Hepatic stellate cell (primary cell): Measurements from ENCODE around the gene OFD1.
"Not testable (repeated sequence)": the region's sequence is repeated elsewhere in the genome, so short reads cannot be mapped to it uniquely, and the experiment has no call there.

Source experiments
- DNase-seq: peaks from one replicate; pipeline ENCODE4 v3.0.0; 2011; ENCODE audit warnings: low spot score

OFD1 gene

DNA sequence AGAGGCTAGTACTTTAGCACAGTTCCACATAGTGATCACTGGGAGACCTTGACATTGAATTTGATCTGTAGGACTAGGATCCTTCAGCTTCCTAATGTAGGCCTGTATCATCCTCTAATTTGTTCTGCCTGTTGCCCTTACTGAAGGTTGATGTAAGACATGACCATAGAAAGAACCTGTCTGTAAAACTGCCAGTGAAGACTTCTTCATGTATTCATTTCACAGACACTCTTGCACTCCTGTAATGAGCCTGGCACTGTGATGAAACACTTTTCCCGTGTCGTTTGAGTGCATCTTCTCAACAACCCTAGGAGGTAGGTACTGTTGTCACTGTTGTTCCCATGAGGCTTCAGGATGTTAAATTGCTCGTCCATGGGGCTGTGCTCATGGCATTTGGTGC lies 31.0 kb upstream of the OFD1 start:
- DNase-seq = no peak

DNA sequence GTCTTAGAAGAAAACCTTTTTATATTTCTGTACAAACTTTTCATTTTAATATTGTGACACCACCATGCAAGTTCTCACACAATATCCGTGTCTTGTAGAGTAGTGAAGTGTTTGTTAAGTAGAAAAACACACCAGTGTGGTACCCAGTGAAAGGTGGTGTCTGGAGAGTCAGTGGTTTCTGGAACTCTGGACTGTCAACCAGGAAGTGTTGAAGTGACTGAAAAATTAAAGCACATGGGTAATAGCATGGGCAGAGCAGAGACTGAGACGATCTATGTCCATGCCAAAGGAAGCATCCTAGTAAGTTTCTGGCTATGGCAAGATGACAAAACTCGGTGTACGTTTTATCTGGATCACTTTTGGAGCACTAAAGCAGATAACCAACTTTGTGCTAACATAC lies 23.4 kb upstream of the OFD1 start:
- DNase-seq = no peak

DNA sequence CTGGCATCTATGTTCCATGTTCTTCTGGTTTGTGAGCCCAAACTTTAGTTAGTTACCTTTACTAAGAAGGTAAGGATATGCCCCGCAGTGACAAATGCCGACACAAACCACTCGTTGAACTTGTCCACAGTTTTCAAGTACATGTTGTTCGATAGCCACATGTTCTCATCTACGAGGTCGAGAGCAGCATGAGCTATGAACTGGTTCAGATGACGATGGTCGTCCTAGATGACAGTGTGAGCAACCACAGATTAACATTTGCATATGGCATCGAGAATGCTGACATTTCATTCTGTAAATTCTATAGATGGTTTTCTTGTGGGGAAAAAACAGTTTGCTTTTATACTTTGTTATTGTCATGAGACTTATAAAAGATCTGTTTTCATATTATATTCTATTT lies 18.1 kb upstream of the OFD1 start:
- no peak for DNase-seq

DNA sequence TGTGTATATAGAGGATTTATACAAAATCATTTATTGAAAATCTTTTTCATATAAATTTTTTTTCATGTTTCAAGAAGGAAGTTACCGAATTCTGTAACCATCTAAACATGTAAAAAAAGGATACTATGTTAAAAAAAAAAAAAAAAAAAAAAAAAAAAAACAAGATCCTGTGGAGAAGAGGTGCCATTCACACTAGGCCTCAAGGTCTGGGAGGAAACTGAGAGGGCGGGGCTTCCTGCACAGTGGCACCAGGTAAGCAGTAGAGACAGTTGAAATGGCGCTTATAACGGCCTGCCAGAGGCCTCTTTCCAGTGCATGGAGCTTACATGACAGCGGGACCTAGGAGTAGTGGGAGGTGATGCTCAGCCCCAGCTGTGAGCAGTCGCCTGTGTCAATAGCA lies 17.6 kb upstream of the OFD1 start:
- DNase-seq = no peak

DNA sequence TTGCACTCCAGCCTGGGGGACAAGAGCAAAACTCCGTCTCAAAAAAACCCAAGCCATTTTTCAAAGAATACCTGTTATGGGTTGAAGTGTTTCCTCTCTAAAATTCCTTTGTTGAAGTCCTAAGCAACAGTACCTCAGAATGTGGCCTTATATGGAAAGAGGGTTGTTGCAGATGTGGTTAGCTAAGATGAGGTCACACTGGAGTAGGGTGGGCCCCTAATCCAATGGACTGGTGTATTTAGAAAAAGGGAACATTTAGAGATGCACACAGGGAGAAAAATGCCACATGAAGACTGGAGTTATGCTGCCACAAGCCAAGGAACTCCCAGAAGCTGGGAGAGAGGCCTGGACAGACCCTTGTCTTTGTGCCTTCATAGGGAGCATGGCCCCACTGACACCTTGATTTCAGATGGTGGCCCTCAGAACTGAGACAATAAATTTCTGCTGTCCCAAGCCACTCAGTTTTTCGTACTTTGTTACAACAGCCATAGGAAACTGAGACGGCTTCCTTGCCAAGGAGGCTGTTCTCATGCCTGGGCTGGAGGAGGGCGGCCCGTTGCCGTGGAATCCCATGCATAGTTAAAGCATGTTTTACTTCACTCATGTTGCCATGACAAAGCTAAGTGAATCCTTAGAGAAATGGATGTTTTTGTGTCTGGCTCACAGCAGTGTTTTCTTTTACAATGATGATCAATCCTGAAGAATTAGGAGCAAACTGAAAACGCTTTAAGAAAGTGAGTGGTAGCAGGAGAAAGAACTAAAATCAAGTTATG lies 16.7 kb upstream of the OFD1 start:
- DNase-seq = peak; percentile 47

DNA sequence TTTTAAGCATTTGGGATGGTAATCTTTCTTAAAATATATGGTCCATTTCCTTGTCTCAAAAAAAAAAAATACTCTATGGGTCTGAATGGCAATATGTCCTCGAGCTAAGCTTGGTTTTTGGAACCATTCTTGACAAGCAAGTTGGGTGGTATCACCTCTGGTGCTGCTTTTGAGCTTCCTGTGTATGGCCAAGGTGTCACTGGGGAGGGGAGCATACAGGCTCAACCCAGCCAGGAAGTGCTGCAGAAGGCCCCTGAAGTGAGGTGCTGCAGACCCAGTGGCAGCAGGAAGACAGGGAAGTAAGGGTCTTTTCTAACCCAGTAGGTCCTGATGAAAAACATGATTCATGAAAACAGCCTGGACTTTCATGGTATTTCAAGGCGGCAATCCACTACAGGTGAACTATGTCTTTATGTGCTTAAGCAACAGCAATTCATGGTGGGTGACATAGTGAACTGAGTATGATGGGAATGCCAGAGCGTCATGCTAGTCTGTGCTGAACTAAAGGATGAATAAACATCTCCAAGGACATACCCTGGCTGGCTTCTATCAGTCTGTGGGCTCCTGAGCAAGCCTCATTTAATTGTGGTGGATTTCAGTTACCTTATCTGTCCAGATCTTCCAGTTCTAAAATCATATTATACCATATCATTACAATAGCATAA lies 15.2 kb upstream of the OFD1 start:
- no peak for DNase-seq

DNA sequence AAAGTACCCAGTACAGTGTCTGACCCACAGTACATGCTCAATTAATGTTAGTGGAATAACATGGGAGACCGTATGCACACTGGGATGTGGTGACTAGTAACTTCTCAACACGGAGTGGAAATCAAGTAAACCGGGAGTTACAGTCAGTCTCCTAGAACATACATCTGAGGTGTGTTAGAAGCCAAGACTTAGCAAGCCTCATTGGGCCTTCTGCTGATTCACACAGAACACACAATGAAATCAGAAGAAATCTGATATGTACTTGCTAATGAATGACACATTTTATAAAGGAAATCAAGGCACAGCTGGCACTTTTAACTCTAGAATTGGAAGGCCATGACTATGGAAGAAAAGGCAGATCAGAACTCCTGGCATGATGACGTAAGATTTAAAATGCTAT lies 13.2 kb upstream of the OFD1 start:
- no peak for DNase-seq

DNA sequence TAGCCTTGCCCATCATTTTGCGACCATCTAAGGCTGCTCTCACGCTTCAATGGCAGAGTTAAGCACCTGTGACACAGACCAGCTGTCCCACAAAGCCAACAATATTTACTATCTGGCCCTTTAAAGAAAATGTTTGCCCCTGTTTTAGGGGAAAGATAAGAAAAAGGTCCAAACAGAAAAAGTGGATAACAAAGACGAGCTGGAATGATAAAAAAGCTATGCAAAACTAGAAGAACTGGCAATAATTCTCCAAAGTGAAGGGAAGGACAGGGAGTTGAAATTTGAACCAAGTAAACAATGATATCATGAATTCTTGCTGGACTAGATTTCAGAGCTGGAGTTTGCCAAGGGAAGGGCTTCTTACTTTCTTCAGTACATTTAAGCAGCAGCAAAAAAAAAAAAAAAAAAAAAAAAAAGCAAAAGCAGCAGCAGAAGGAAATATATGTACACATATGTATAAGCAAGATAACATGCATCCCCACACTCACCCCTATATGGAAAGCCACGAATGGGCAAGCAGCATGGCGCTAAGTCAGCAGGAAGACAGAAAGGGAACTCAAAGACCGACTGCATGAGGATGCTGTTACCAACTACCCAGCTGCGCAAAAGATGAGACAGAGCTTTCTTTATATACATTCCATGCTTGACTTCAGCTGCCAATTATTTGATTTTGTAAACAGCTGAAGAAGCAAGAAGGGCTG lies 12.6 kb upstream of the OFD1 start:
- no peak for DNase-seq

DNA sequence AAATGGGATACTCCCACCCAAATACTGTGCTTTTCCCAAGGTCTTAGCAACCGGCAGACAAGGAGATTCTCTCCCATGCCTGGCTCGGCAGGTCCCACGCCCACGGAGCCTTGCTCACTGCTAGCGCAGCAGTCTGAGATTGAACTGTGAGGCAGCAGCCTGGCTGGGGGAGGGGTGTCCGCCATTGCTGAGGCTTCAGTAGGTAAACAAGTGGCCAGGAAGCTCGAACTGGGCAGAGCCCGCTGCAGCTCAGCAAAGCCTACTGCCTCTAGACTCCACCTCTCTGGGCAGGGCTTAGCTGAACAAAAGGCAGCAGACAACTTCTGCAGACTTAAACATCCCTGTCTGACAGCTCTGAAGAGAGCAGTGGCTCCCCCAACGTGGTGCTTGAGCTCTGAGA lies 9.7 kb upstream of the OFD1 start:
- not testable (repeated sequence) for DNase-seq

DNA sequence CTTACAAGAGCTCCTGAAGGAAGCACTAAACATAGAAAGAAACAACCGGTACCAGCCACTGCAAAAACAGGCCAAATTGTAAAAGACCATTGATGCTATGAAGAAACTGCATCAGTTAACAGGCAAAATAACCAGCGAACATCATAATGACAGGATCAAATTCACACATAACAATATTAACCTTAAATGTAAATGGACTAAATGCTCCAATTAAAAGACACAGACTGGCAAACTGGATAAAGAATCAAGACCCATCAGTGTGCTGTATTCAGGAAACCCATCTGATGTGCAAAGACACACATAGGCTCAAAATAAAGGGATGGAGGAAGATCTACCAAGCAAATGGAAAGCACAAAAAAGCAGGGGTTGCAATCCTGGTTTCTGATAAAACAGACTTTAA lies 8.0 kb upstream of the OFD1 start:
- DNase-seq = not testable (repeated sequence)

DNA sequence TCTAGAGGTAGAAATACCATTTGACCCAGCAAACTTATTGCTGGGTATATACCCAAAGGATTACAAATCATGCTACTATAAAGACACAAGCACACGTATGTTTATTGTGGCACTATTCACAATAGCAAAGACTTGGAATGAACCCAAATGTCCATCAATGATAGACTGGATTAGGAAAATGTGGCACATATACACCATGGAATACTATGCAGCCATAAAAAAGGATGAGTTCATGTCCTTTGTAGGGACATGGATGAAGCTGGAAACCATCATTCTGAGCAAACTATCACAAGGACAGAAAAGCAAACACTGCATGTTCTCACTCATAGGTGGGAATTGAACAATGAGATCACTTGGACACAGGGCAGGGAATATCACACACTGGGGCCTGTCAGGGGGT lies 4.0 kb upstream of the OFD1 start:
- not testable (repeated sequence) for DNase-seq

DNA sequence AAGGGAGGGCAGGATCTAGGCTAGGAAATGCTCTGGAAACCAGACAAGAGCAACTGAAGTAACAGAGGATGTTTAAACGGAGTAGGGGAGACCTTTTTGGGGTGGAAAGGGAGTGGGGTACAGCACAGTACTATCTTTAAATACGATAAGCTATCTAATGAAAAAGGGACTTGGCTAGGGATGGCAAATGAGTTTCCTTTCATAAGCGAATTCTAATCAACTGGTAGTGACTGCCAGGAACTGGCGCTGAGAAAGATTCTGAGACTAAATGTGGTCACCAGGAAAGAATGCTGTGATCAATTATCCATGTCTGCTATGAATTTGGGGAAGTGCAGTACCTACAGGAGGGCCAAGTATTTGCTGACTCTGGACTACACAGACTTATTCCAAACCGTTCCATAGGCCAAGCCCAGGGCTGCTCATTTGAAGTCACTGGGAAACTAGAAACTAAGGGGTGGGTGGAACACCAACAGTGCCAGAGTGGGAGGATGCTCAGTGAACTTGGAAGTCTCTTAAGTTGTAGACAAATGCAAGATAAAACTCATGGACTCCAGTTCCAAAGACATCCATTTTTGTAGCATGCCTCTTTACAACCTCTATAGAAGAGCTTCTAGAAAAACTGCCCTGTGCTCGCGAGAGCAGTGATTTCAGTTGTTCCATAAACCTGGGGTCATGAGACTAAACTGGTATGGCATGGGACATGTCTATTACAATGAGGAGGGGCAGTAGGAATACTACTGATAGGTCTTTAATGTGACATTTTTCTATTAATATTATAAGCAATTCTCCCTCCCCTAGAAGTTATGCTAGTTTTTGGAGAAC lies 2.1 kb upstream of the OFD1 start:
- DNase-seq = no peak

DNA sequence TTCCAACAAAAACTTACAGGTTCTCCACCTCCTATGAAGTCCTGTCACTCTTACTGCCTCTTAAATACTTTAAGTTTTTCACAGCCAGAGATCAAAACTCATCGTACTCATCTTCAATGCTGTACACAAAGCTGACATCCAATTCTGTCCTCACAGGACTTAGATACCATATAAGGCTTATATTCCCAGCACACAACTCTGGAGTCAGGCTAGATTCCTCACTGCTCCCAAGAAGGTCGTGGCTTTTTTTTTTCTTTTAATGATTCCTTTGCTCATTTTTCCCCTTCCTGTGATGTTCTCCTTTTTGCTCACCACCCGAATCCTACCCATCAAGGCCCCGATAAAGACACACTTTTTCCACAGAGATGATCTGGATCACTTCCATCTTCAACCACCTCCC lies 1.0 kb upstream of the OFD1 start:
- no peak for DNase-seq

DNA sequence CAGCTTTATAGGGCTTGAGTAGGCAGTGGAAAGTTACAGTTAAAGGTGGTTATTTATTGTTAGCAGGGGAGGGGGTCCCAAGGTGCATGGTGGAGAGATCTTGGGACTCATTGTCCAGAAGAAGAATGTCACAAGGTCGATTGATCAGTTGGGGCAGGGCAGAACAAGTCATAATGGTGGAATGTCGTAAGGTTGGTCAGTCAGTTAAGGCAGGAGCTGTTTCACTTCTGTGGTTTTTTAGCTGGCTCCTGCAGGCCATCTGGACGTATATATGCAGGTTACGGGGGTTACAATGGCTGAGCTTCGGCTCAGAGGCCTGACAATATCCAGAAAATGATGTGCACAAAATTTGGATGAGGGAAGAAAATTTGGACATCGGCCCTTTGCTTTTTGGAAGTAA lies 7.1 kb downstream of the OFD1 start:
- DNase-seq = no peak

DNA sequence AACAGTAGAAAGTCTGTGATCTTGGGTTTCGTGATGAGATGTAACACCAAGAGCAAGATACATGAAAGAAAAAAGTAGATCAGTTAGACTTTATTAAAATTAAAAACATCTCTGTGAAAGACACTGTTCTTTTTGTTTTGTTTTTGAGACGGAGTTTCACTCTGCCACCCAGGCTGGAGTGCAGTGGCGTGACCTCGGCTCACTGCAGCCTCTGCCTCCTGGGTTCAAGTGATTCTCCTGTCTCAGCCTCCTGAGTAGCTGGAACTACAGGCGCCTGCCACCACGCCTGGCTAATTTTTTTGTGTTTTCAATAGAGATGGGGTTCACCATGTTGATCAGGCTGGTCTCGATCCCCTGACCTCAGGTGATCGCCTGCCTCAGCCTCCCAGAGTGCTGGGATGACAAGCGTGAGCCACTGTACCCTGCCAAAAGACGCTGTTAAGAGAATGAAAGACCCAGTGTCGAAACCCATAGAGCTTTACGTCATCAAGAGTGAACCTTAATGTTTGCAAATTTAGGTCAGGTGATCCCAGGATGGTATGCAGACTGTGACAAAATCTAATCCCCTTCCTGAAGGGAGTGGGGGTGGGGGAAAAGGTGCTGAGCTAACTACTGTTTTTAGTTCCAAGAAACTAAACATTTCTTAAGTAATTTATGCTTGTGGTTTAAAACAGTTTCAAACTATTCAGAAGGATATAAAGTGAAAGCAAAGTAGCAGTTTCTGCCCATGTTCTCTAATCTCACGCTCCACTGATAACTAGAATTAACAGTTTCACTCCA lies 8.0 kb downstream of the OFD1 start:
- DNase-seq = no peak

DNA sequence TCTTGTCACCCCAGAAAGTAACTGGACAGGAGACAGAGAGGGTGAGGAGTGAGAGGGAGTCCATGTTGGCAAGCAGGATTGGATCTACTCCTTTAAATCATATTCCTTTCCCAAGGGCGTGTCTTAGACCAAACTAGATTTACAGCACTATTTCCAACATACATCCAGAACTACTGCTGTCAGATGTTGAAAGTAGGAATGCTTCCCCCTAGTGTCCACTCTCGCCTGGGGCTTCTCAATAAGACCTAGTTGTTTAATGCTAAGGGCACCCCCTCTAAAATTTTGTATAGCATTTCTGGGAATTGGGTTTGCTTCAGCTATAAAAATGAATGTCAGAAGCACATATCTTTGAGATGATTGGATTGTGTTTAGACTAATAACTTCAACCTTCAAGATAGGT lies 13.3 kb downstream of the OFD1 start:
- peak; percentile 27 for DNase-seq

DNA sequence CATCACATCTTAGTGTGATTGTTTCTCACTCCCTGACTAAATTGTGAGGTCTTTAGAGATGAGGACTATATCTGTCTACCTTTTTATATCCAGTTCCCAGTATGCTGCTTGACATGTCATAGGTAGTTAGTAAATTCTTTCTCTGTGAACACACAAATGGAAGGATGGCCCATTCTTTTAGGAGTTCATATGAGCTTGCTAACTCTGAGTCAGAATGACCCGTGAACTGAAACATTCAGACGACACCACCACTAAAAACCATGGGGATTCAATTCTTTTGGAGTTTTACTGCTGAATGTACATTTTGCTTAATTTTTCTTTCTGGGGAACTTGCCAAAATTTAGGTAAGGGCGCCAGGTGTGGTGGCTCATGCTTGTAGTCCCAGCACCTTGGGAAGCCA lies 13.9 kb downstream of the OFD1 start:
- DNase-seq = no peak

DNA sequence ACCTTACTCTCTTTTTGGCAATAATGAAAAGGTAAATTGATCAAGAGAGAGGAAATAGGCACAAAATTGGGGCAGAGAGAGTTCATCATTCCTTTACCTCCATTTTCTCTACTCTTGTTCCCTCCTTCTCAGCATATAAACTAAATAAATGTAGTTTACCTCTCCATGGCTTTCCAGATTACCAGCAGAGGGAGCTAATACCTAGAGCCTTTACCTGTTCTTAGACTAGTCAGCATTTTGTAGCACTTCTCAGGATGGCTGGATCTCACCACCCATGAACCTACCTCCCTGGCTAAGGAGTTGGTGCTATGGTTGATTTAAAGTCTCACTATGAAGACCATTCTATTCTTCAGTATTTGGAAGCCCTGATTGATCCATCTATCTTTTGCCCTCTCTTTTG lies 15.7 kb downstream of the OFD1 start:
- no peak for DNase-seq

DNA sequence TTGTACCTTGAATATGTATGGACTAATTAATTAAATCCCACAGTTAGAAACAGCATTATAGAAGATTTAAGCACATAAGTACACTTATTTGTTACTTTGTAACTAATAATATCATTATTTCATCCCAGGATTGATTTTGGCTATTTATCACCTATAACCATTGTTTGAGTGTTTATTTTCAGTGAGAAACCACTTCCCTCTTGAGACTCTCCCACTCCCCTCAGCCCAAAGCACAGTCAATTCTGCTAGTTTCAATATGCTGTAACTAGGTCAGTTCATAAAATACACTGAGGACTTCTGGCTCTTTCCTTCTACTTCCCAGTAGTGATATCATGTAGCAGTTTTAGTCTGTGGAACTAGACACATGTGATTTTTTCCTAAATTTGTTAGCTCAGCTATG lies 16.3 kb downstream of the OFD1 start:
- no peak for DNase-seq

DNA sequence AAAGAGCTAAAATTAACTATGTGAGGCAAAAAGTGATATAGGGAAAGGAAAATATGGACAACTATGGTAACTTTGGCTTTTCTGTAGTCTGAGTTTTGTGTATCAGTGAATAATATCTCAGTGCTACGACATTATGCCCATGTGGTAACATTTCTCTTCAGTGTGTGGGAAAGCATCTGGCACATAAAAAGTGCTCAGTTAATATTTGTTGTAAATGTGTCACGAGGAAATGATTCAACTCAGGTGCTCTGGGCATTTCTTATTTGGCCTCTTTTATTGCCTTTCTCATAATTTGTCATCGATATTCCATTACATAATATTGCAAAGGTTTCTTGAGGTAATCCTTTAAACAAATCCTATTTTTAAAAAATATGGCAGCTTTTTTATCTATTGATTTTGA lies 17.6 kb downstream of the OFD1 start:
- no peak for DNase-seq

DNA sequence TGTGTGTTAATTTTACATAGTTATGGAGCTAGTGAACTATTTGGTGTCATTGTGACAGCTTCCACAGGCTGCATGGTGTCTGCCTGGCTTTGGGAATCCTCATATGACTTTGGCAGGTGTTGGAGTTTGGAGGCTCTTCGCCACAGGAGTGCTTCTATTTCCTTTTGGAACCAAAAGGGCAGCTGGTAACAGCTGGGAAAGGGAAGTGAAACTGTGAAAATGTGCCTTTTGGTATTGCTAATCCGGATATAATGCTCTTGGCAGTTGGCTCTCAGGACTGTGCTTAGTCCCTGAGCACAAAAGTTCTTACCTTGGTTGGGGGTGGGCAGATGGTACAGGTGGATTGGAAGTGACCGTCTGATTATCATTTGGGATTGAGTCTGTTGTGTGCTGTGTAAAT lies 18.1 kb downstream of the OFD1 start:
- no peak for DNase-seq

DNA sequence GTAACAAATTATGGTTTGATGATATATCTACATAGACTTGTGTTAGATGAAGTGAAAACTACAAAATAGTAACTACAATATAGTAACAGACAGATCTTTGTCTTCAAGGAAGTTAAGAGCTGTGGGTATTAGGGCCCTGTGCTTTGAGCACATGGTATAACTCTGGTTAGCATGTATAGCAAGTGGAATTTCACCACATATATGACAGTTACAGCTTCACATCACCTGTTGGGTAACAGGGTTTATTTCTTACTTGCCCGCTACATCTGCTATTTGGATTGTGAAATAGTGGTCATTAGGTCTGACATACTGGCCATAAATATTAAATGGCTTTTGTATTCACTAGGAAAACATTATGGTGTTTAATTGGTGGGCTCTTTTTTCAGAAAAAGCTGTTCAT lies 20.2 kb downstream of the OFD1 start:
- no peak for DNase-seq
